Activated T-helper 2 cell treated with anti-CD3 and anti-CD28 coated beads, Interferon-gamma antibody, Interleukin-2, Interleukin-4, amounts not matched to agents 10 μg/mL and 5 μg/mL and 100 μg/mL, durations not matched to agents 14 hours and 24 hours and 36 hours (primary cell): ENCODE data around the gene C4orf50. TPM values are rescaled to one million over a fixed set of nuclear protein-coding genes. Genes with fewer than 3 reads are reported as not detected.

Experiments used
- DNase-seq: peaks from one replicate; pipeline ENCODE4 v3.0.0; 2021; ENCODE audit warnings: low spot score
- H3K27ac Mint-ChIP-seq: one replicate; pipeline ENCODE4 v1.8.0; 2021; ENCODE audit warnings: mixed read lengths
- H3K27me3 Mint-ChIP-seq: one replicate; pipeline ENCODE4 v1.8.0; 2021; ENCODE audit warnings: low read depth, mixed read lengths
- H3K36me3 Mint-ChIP-seq: one replicate; pipeline ENCODE4 v1.8.0; 2021; ENCODE audit warnings: low read depth, mixed read lengths
- H3K4me1 Mint-ChIP-seq: one replicate; pipeline ENCODE4 v1.8.0; 2021; ENCODE audit warnings: low read depth, mixed read lengths
- H3K4me3 Mint-ChIP-seq: one replicate; pipeline ENCODE4 v1.8.0; 2021; ENCODE audit warnings: low read depth, mild to moderate bottlenecking, moderate library complexity, mixed read lengths
- H3K9me3 Mint-ChIP-seq: one replicate; pipeline ENCODE4 v1.8.0; 2021; ENCODE audit warnings: mixed read lengths
- intact Hi-C: fragments of 100-400 bp; cut with micrococcal nuclease; formaldehyde crosslinking; loops from one replicate; pipeline ENCODE4 v1.15.1; 2023
- total RNA-seq: library from RNA; stranded (reverse); gene quantifications from 2 replicates; pipeline ENCODE4 v1.2.3, GENCODE V29; 2022

The C4orf50 gene
- total RNA-seq, 1 donor from 2014 or later = 0.18 TPM

DNA sequence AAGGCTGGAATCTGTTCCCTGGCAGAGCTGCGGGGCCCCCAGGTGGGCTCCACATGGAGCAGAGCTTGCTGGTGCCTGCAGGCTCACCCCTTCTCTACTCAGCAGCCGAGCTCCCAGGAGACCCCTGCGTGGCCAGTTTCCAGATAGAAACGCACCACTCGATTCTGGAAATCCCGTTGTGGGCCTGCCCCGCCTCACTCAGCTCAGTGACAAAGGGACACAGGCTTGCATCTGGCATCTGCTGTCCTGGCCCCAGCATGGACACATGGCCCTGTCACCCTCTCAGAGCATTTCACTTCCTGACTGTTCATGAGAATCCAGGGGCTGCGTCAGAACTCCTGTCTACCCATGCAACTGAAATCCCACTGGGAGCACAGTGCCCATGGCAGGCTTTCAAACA is 20.5 kb upstream of the C4orf50 start:
- no peaks in the 10 kb centered on the region for H3K36me3 Mint-ChIP-seq
- H3K4me3 Mint-ChIP-seq = no peak overlapping the region
- H3K27ac Mint-ChIP-seq = no peak overlapping the region
- H3K9me3 Mint-ChIP-seq = no peaks in the 10 kb centered on the region
- H3K27me3 Mint-ChIP-seq = peaks cover 1% of the 10 kb centered on the region
- intact Hi-C loops = no loop called here
- DNase-seq = no peak
- H3K4me1 Mint-ChIP-seq = peaks cover 15% of the 10 kb centered on the region

DNA sequence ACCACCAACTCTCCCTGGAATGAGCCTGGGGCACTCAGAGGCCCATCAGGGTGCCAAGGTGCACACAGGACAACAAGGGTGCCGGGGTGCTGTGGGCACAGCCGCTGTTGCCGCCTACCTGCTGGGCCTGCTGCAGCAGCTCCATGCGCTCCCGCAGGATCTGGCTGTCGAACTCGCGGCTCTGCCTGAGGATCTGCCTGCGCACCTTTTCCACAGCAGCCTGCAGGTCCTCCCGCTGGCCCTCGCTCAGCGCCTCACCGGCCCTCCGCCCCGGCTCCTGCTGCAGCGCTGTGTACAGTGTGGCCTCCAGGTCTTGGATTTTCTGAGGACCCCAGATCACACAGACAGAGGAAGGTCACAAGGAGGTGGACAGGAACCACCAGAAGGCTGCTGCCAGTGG is 17.6 kb upstream of the C4orf50 start:
- Mint-ChIP-seq H3K4me3 (no peak overlapping the region), H3K36me3 (no peaks in the 10 kb centered on the region), H3K4me1 (no peaks in the 10 kb centered on the region), H3K9me3 (no peaks in the 10 kb centered on the region), H3K27me3 (peaks cover 1% of the 10 kb centered on the region), H3K27ac (no peak overlapping the region)
- intact Hi-C loops = no loop called here
- no peak for DNase-seq

DNA sequence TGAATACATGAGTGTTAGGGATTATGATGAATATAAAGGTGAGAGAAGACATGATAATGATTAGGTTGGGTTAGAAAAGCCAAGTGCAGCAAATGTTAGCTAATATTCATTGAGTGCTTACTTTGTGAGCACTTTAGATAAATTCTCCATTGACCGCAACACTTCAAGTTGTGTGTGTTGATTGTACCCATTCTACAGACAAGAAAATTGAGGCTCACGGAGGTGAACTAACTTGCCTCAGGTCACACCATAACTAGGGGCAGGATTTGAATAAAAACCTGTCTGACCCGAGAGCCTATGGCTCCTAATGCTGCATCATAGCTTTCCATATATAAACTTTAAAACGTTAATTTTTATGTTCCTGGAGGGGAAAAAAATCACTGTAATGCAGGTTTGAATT is 15.2 kb upstream of the C4orf50 start:
- Mint-ChIP-seq H3K4me3 (no peak overlapping the region), H3K36me3 (no peaks in the 10 kb centered on the region), H3K4me1 (no peaks in the 10 kb centered on the region), H3K27ac (no peak overlapping the region), H3K27me3 (no peaks in the 10 kb centered on the region), H3K9me3 (no peaks in the 10 kb centered on the region)
- no peak for DNase-seq
- intact Hi-C loops = no loop called here

DNA sequence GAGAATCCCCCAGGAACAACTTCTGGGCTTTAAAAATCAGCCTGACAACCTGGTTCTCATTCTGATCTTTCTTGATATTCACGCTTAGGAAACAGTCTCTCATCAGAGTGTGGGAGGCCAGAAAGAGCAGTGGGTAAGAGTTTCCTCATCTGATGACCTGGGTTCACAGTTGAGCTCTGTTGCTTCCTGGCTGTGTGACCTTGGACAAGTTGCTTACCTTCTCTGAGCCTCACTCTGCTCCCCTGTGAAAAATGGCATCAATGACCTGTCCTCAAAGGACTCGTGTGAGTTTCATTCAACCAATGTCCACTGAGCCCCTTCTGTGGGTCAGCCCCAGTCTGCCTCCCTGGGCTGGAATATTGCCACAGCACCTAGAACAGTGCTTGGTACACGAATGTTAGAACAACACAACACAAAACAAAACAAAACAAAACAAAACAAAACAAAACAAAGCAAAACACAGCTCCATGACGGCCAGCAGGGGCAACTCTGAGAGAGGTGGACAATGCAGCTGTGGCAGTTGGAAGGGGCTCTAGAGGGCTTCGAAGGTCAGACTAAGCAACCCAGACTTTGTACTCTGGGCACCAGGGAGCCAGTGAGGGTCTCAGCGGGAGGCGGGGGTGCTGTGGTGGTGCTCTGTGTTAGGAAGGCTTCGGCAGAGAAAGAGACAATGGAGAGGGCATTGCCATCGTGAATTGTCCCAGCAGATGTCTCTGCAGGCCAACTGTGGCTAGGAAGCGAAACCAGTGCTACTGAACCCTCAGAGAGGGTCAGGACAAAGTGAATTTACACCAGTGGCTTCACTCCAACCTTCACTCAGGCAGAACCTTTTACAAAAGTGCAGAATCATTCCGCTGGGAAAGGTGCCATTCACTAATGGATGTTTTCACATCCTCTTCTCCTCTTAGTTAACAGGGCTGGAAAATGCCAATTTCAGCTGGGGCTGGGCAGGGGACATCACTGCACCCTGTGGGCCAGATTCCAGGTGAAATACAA is 14.3 kb upstream of the C4orf50 start:
- intact Hi-C loops = no loop called here
- H3K4me1 Mint-ChIP-seq = no peaks in the 10 kb centered on the region
- no peak for DNase-seq
- no peak overlapping the region for H3K4me3 Mint-ChIP-seq
- H3K9me3 Mint-ChIP-seq = no peaks in the 10 kb centered on the region
- H3K27me3 Mint-ChIP-seq = no peaks in the 10 kb centered on the region
- H3K27ac Mint-ChIP-seq = no peak overlapping the region
- H3K36me3 Mint-ChIP-seq = no peaks in the 10 kb centered on the region

DNA sequence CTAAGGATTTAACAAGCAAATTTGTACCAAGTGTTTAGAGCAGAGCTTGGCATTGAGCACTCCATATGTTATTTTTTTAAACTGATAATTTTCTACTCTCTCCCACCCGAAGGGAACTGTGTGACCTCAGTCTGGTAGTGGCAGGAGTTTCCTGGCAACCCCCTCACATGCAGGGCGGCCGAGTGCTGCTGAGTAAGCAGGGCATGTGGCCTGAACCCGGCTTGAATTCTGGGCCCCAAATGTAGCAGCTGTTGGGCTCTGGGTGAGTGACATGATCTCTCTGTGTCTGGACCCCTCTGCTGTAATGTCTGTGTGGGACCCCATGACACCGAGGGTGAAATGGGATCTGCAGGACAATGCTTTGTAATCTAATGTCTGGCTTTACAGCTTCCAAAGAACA is 13.6 kb upstream of the C4orf50 start:
- Mint-ChIP-seq H3K27me3 (no peaks in the 10 kb centered on the region), H3K4me3 (no peak overlapping the region), H3K4me1 (no peaks in the 10 kb centered on the region), H3K36me3 (no peaks in the 10 kb centered on the region), H3K9me3 (no peaks in the 10 kb centered on the region), H3K27ac (no peak overlapping the region)
- intact Hi-C loops = no loop called here
- no peak for DNase-seq

DNA sequence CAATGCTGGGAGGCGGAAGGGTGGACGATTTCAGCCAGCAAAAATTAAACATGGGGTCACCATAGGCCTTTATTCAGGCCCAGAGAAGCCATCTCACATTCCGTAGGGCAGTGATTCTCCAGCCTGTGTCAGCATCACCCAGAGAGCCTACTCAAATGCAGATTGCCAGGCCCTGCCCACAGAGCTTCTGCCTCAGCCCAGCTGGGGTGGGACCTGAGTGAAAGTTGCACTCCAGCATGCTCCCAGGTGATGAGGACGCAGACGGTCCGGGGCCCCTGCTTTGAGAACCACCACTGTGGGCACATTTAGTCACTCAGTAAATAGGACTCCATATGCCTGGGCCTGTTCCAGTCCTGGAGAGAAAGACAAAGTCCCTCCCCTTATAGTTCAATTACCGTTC is 12.4 kb upstream of the C4orf50 start:
- Mint-ChIP-seq H3K27ac (no peak overlapping the region), H3K4me3 (no peak overlapping the region), H3K27me3 (no peaks in the 10 kb centered on the region), H3K9me3 (no peaks in the 10 kb centered on the region), H3K36me3 (no peaks in the 10 kb centered on the region), H3K4me1 (no peaks in the 10 kb centered on the region)
- DNase-seq = no peak
- intact Hi-C loops = no loop called here

DNA sequence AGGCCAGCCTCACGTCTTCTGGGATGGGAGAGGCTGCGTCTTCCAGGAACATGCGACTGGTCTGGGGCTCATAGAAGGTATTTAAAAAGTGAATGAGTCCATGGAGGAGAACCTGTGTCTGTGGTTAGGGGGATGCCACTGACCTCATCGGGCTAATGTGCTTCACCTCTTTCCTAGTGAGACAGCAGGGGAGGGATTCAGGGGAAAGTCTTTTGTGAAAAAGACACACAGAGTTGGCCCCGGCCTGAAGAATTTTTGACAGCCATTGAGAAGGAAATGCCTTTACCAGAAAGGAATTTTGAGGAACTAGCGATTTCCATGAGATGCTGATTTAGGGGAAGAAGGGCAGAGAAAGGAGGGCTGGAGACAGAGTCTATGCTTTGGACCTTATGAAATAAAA is 11.0 kb upstream of the C4orf50 start:
- Mint-ChIP-seq H3K9me3 (no peaks in the 10 kb centered on the region), H3K4me3 (no peak overlapping the region), H3K4me1 (no peaks in the 10 kb centered on the region), H3K27ac (no peak overlapping the region), H3K36me3 (no peaks in the 10 kb centered on the region), H3K27me3 (no peaks in the 10 kb centered on the region)
- DNase-seq = no peak
- intact Hi-C loops = no loop called here

DNA sequence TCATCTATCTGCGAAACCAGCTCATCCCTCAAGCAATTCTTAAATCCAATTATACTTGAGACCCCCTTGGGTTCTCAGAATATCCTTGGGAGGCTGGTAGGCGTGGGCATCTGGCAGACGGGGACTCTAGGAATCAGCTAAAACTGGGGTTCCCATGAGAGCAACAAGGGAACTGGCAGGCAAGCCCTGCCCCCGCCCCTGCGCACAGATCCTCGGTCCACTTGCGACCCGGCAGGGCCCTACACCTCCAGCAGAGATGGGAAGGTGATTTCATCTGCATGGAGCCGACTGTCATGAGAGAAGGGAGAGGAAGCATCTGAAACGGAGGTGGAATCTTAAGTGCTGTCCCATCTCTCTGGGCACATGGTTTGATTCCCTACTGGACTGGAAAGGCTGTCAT is 9.9 kb upstream of the C4orf50 start:
- DNase-seq = no peak
- Mint-ChIP-seq H3K36me3 (no peaks in the 10 kb centered on the region), H3K27me3 (no peaks in the 10 kb centered on the region), H3K9me3 (no peaks in the 10 kb centered on the region), H3K27ac (no peak overlapping the region), H3K4me1 (no peaks in the 10 kb centered on the region), H3K4me3 (no peak overlapping the region)
- intact Hi-C loops = no loop called here

DNA sequence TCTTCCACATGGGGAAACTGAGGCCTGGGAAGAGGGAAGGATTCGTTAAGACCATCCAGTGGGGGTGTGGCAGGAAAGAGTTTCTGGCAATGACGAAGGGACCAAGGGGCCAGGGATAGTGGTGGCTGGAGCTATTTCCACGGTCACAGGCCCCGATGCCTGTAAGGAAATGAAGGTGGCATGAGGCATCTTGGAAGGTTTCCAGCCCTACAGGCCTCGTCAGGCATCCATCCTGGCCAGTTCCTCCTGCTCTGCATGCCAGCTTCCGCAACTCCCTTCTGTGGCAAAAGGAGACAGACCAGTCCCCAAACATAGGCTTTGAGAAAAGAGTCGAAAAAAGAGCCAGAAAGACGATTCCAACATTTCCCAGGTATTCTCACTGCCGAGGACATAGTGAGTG is 9.2 kb upstream of the C4orf50 start:
- no peak for DNase-seq
- no peaks in the 10 kb centered on the region for H3K9me3 Mint-ChIP-seq
- H3K36me3 Mint-ChIP-seq = no peaks in the 10 kb centered on the region
- intact Hi-C loops = no loop called here
- no peaks in the 10 kb centered on the region for H3K4me1 Mint-ChIP-seq
- no peak overlapping the region for H3K4me3 Mint-ChIP-seq
- H3K27ac Mint-ChIP-seq = no peak overlapping the region
- H3K27me3 Mint-ChIP-seq = no peaks in the 10 kb centered on the region

DNA sequence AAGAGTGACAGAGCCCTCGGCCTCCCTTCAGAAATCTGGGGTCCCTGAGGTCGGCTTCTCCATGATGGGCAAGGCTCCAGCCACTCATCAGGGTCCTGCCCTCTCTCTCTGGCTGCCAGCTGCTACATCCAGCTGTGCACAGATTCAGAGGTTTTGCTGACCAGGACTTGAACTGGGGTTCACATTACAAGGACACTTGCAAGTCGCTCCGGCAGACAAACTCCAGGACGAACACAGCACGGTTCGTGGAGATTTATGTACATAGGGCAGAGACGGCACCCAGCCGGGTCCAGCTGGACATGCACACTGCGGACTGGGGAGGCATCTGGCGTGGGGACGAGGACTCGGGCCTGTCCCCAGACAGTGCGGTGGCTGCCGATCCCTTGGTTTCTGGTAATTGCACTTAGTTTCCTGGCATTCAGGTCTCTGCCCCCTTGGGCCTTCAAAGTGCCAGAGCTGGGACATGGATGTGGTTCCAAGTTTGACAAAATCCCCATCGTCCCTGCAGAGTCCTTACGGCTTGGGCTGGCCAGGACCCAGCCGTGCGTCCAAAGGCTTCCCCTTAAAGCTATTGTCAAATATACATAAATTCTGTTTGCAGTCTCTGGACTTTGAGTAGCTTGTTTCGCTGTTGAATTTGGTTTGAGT is 6.2 kb upstream of the C4orf50 start:
- no peak for DNase-seq
- no peaks in the 10 kb centered on the region for H3K4me1 Mint-ChIP-seq
- intact Hi-C loops = no loop called here
- no peak overlapping the region for H3K27ac Mint-ChIP-seq
- H3K36me3 Mint-ChIP-seq = no peaks in the 10 kb centered on the region
- H3K27me3 Mint-ChIP-seq = no peaks in the 10 kb centered on the region
- no peak overlapping the region for H3K4me3 Mint-ChIP-seq
- no peaks in the 10 kb centered on the region for H3K9me3 Mint-ChIP-seq

DNA sequence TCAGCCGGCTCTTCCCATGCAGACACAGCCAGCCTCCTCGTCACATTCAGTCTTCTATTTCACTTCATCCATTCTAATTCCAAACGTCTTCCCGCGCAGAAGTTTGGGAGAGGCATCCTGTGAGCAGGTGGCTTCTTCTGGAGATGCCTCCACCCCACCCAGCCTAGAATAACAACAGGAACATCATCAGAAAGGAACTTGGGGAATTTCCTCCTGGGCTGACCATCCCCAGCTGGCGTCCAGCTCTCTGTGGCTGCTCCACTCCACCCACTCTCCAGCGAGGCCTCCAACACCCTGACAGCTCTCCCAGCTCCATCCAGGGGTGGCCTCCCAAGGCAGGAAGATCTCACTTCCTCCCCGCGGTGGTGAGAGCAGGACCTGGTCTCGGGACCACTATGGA is 5.5 kb upstream of the C4orf50 start:
- H3K9me3 Mint-ChIP-seq = no peaks in the 10 kb centered on the region
- no peak for DNase-seq
- H3K4me3 Mint-ChIP-seq = no peak overlapping the region
- no peaks in the 10 kb centered on the region for H3K36me3 Mint-ChIP-seq
- H3K27ac Mint-ChIP-seq = no peak overlapping the region
- H3K4me1 Mint-ChIP-seq = no peaks in the 10 kb centered on the region
- intact Hi-C loops = no loop called here
- no peaks in the 10 kb centered on the region for H3K27me3 Mint-ChIP-seq

DNA sequence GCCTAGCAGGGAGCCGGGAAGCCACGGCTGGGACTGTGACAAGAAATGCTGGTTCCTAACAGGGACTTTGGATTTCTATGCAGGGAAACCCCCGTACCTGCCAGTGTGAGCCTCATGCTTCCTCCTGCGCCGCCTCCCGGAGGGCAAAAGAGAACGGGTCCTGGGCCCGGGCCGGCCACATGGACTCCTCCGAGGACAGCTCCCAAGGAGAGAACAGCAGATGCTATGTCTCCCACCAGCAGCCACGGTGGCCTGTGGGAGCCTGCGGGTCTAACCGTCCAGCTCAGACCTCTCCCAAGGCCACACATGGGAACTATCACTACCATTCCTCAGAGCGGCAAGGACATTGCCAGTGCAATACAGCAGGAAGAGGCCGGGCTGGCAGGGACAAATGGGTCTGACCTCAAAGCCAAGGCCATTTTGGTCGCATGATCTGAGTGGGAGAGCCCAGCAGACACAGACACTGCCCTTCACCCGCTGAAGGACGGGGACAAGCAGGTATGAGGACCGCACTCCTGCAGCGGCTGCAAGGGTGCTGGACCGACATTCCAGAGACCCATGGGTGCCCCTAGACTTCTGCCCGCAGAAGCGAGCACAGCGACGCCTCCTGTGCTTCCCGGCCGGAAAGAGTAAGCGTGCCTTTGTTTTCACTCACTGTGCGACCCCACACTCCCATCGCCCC is 4.5 kb upstream of the C4orf50 start:
- Mint-ChIP-seq H3K9me3 (no peaks in the 10 kb centered on the region), H3K27me3 (no peaks in the 10 kb centered on the region), H3K36me3 (no peaks in the 10 kb centered on the region), H3K4me3 (no peak overlapping the region), H3K27ac (no peak overlapping the region), H3K4me1 (no peaks in the 10 kb centered on the region)
- intact Hi-C loops = no loop called here
- DNase-seq = no peak
